IMR-90 (cell line): Measurements from ENCODE around the gene SLC31A1. TPM values are rescaled to one million over a fixed set of nuclear protein-coding genes. Genes with fewer than 3 reads are reported as not detected.

Experiments used
- ATAC-seq: fragments of 200-7000 bp; cut with Tn5 transposase; 2 replicates; pipeline ENCODE4 v1.9.1; 2020; ENCODE audit warnings: low read depth, mild to moderate bottlenecking, moderate library complexity
- BruUV-seq: library from RNA; stranded (reverse); fragments of 400-500 nt; replicated peaks from 2 replicates; lab custom pipeline; 2021; lab: Mats Ljungman, UMichigan
- CTCF ChIA-PET: fragments of 300-600 bp; formaldehyde crosslinking; extraction: SDS; loops from one replicate; lab custom pipeline; 2021; ENCODE audit warnings: antibody characterized with exemption; lab: Yijun Ruan, JAX
- POLR2A ChIA-PET: fragments of 300-600 bp; sonication (Branson Sonifier 250); formaldehyde crosslinking; loops from one replicate; lab custom pipeline; 2022; ENCODE audit warnings: antibody characterized with exemption; ENCODE audit not compliant: unreplicated experiment; lab: Charles Lee
- DNase-seq: peaks from one replicate; pipeline ENCODE4 v3.0.0; 2013
- H2AFZ ChIP-seq: replicated peaks from 2 replicates; pipeline ENCODE3; 2013; ENCODE audit warnings: low read length, mild to moderate bottlenecking; ENCODE audit not compliant: poor library complexity
- H2AK5ac ChIP-seq: 2 replicates; pipeline ENCODE4 v1.6.1; 2013; ENCODE audit warnings: low read depth, low read length, inconsistent platforms
- H2AK9ac ChIP-seq: replicated peaks from 2 replicates; pipeline ENCODE3; 2013; ENCODE audit warnings: mild to moderate bottlenecking, low read depth, low read length, moderate library complexity; ENCODE audit not compliant: poor library complexity
- H2BK120ac ChIP-seq: 2 replicates; pipeline ENCODE4 v1.6.1; 2013; ENCODE audit warnings: low read depth, low read length, inconsistent platforms
- H2BK15ac ChIP-seq: 3 replicates; pipeline ENCODE4 v1.6.1; 2013; ENCODE audit warnings: low read depth, low read length, inconsistent platforms
- H2BK20ac ChIP-seq: 2 replicates; pipeline ENCODE4 v1.6.1; 2013; ENCODE audit warnings: low read depth, mild to moderate bottlenecking, inconsistent platforms, low read length, moderate library complexity
- H2BK5ac ChIP-seq: 2 replicates; pipeline ENCODE4 v1.6.1; 2013; ENCODE audit warnings: mild to moderate bottlenecking, low read depth, low read length, inconsistent platforms; ENCODE audit not compliant: poor library complexity, severe bottlenecking
- H3K14ac ChIP-seq: replicated peaks from 2 replicates; pipeline ENCODE4 v1.6.1; 2013; ENCODE audit warnings: low read depth, low read length, inconsistent platforms
- H3K18ac ChIP-seq: 2 replicates; pipeline ENCODE4 v1.6.1; 2013; ENCODE audit warnings: low read depth, low read length, control low read depth
- H3K23ac ChIP-seq: 2 replicates; pipeline ENCODE4 v1.6.1; 2013; ENCODE audit warnings: low read depth, low read length, inconsistent platforms
- H3K27ac ChIP-seq: 2 replicates; pipeline ENCODE4 v1.5.1; 2013; ENCODE audit warnings: mild to moderate bottlenecking, control low read depth, low read length; ENCODE audit not compliant: insufficient read depth
- H3K27me3 ChIP-seq: 2 replicates; pipeline ENCODE4 v1.6.1; 2013; ENCODE audit warnings: low read length; ENCODE audit not compliant: control insufficient read depth, insufficient read depth
- H3K36me3 ChIP-seq: 2 replicates; pipeline ENCODE4 v1.6.1; 2013; ENCODE audit warnings: low read length, mixed read lengths; ENCODE audit not compliant: control insufficient read depth, insufficient read depth
- H3K4ac ChIP-seq: 2 replicates; pipeline ENCODE4 v1.6.1; 2013; ENCODE audit warnings: low read depth, low read length, inconsistent platforms
- H3K4me1 ChIP-seq: 2 replicates; pipeline ENCODE4 v1.6.1; 2013; ENCODE audit warnings: low read length, mixed read lengths; ENCODE audit not compliant: control insufficient read depth, insufficient read depth
- H3K4me2 ChIP-seq: 2 replicates; pipeline ENCODE4 v1.6.1; 2013; ENCODE audit warnings: low read depth, mild to moderate bottlenecking, control low read depth, low read length, moderate library complexity
- H3K4me3 ChIP-seq: 2 replicates; pipeline ENCODE4 v1.5.1; 2013; ENCODE audit warnings: low read depth, mild to moderate bottlenecking, control low read depth, low read length, moderate library complexity; ENCODE audit not compliant: insufficient read depth
- H3K56ac ChIP-seq: 2 replicates; pipeline ENCODE4 v1.6.1; 2013; ENCODE audit warnings: low read length, inconsistent platforms; ENCODE audit not compliant: insufficient read depth; ENCODE audit errors: extremely low read depth
- H3K79me1 ChIP-seq, 2 experiments: 2 replicates each; pipeline ENCODE4 v1.6.1; 2013; ENCODE audit warnings: low read length in 2 of 2, inconsistent platforms in 1 of 2, low read depth in 1 of 2
- H3K9ac ChIP-seq: 2 replicates; pipeline ENCODE4 v1.6.1; 2013; ENCODE audit warnings: low read depth, low read length, control low read depth
- H3K9me1 ChIP-seq: 2 replicates; pipeline ENCODE4 v1.6.1; 2013; ENCODE audit warnings: low read length, inconsistent platforms; ENCODE audit not compliant: insufficient read depth
- H3K9me3 ChIP-seq: 2 replicates; pipeline ENCODE4 v1.6.1; 2013; ENCODE audit warnings: low read length; ENCODE audit not compliant: control insufficient read depth, insufficient read depth
- H4K20me1 ChIP-seq: 2 replicates; pipeline ENCODE4 v1.6.1; 2013; ENCODE audit warnings: low read length, inconsistent platforms; ENCODE audit not compliant: insufficient read depth
- H4K5ac ChIP-seq: 2 replicates; pipeline ENCODE4 v1.6.1; 2013; ENCODE audit warnings: mild to moderate bottlenecking, low read depth, low read length, control low read depth
- H4K8ac ChIP-seq, 2 experiments: 2 replicates each; pipeline ENCODE4 v1.6.1; 2013; ENCODE audit warnings: low read depth in 2 of 2, low read length in 2 of 2, control low read depth in 1 of 2, inconsistent platforms in 1 of 2
- H4K91ac ChIP-seq: 2 replicates; pipeline ENCODE4 v1.6.1; 2013; ENCODE audit warnings: low read depth, low read length, inconsistent platforms; ENCODE audit not compliant: insufficient read depth
- BHLHE40 ChIP-seq: fragments of 150-350 bp; IDR thresholded peaks from 2 replicates; pipeline ENCODE4 v1.6.1; 2016; ENCODE audit warnings: mild to moderate bottlenecking, low read depth, low read length
- CEBPB ChIP-seq: IDR thresholded peaks from 2 replicates; pipeline ENCODE4 v1.6.1; 2012; ENCODE audit warnings: low read depth, low read length, improper control_type of control experiment
- CHD1 ChIP-seq: IDR thresholded peaks from 2 replicates; pipeline ENCODE4 v1.6.1; 2012; ENCODE audit warnings: low read depth, low read length, improper control_type of control experiment
- FOS ChIP-seq: fragments of 150-350 bp; IDR thresholded peaks from 2 replicates; pipeline ENCODE4 v1.6.1; 2016; ENCODE audit warnings: low read depth, low read length
- MAFK ChIP-seq: IDR thresholded peaks from 2 replicates; pipeline ENCODE4 v1.6.1; 2012; ENCODE audit warnings: low read depth, low read length, improper control_type of control experiment
- MAZ ChIP-seq: IDR thresholded peaks from 2 replicates; pipeline ENCODE4 v1.6.1; 2012; ENCODE audit warnings: low read depth, mild to moderate bottlenecking, low read length, improper control_type of control experiment, moderate library complexity, borderline replicate concordance
- MXI1 ChIP-seq: IDR thresholded peaks from 2 replicates; pipeline ENCODE4 v1.6.1; 2012; ENCODE audit warnings: low read depth, mild to moderate bottlenecking, low read length, moderate library complexity, borderline replicate concordance
- NFE2L2 ChIP-seq: fragments of 150-350 bp; IDR thresholded peaks from 2 replicates; pipeline ENCODE4 v1.6.1; 2016; ENCODE audit warnings: low read depth, mild to moderate bottlenecking, low read length
- POLR2A ChIP-seq: IDR thresholded peaks from 2 replicates; pipeline ENCODE4 v1.6.1; 2012; ENCODE audit warnings: mild to moderate bottlenecking, low read depth, low read length
- RAD21 ChIP-seq: IDR thresholded peaks from 2 replicates; pipeline ENCODE4 v1.6.1; 2012; ENCODE audit warnings: low read length, improper control_type of control experiment
- RCOR1 ChIP-seq: IDR thresholded peaks from 2 replicates; pipeline ENCODE4 v1.6.1; 2012; ENCODE audit warnings: mild to moderate bottlenecking, low read length, improper control_type of control experiment; ENCODE audit not compliant: insufficient replicate concordance
- RFX5 ChIP-seq: IDR thresholded peaks from 2 replicates; pipeline ENCODE4 v1.8.0; 2012; ENCODE audit warnings: low read depth, mild to moderate bottlenecking, low read length, moderate library complexity
- SMC3 ChIP-seq: fragments of 150-350 bp; IDR thresholded peaks from 2 replicates; pipeline ENCODE4 v1.6.1; 2016; ENCODE audit warnings: low read depth, mild to moderate bottlenecking, antibody characterized with exemption, low read length, moderate library complexity
- WGBS, 2 experiments: methylation state at CpG; one replicate each; pipeline versions ENCODE4 v1.1.5 to v1.1.7; 2013; ENCODE audit warnings: missing lambda C conversion rate in 2 of 2; ENCODE audit not compliant: insufficient read length in 1 of 2; ENCODE audit errors: extremely low coverage in 2 of 2; 5-methylcytosine and 5-hydroxymethylcytosine counted together
- dilution Hi-C: fragments of 300-500 bp; cut with HindIII; formaldehyde crosslinking; loops from one replicate; pipeline ENCODE4 v1.14.3; 2018; ENCODE audit warnings: low sequenced_read_pairs; ENCODE audit not compliant: unreplicated experiment
- in situ Hi-C: fragments of 300-500 bp; cut with MboI; formaldehyde crosslinking; loops from 3 replicates; pipeline ENCODE4 v1.14.3; 2019; ENCODE audit warnings: low sequenced_read_pairs, inconsistent platforms, mixed read lengths
- intact Hi-C: fragments of 100-400 bp; cut with micrococcal nuclease; formaldehyde crosslinking; loops from 2 replicates; pipeline ENCODE4 v1.10.0; 2022
- polyA plus RNA-seq, 3 experiments: library from polyadenylated mRNA; depleted of rRNA; stranded (reverse); fragments of >200 nt; gene quantifications; 2 replicates each; pipeline ENCODE4 v1.2.3, GENCODE V29; 2012; ENCODE audit warnings: low replicate concordance in 1 of 3
- total RNA-seq: library from RNA; depleted of rRNA; stranded (reverse); fragments of >200 nt; gene quantifications from 2 replicates; pipeline ENCODE4 v1.2.3, GENCODE V29; 2012
- TF ChIP-seq, protein P1 (sequence below): fragments of 150-350 bp; IDR thresholded peaks from 2 replicates; pipeline ENCODE4 v1.6.1; 2017; ENCODE audit warnings: mild to moderate bottlenecking, antibody characterized with exemption, low read length, low read depth
- TF ChIP-seq, protein P2 (sequence below): fragments of 150-350 bp; IDR thresholded peaks from 2 replicates; pipeline ENCODE4 v1.6.1; 2016; ENCODE audit warnings: low read depth, mild to moderate bottlenecking, low read length, moderate library complexity, borderline replicate concordance
- TF ChIP-seq, protein P3 (sequence below): conservative IDR thresholded peaks from 2 replicates; pipeline ENCODE4 v1.5.1; 2012; ENCODE audit warnings: mild to moderate bottlenecking, low read depth, low read length, improper control_type of control experiment

Gene SLC31A1
- total and polyA plus RNA-seq, 2 of the 4 experiments (the other 2 are of a cell fraction): 17.9 to 23.3 TPM

DNA sequence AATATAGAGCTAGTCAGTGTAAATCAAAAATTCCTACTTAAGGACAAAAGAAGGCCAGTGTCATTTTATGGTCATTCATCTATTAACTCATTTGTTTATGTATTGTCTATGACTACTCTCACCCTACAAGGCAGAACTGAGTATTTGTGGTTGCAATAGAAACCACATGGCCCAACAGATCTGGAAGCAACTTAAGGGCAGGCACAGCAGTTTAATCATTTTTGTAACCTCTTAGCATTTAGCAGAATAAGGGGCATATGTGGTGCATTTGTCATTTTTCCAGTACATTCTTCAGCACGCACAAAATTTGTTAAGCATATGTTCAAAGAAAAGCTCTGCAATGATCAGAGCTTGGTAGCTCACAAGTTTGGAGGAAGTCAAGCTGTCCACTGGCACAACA, 1.4 kb upstream of the SLC31A1 start:
- dilution Hi-C loops: no loop called here
- CTCF ChIA-PET: no interaction called here
- H2BK20ac ChIP-seq: no peak overlapping the region
- no peak overlapping the region for H3K14ac ChIP-seq
- in situ Hi-C loops: no loop called here
- H3K4me3 ChIP-seq: peak overlapping the region; percentile 24; the same call in 1 of the 2 replicates
- H4K5ac ChIP-seq: no peak overlapping the region
- peaks cover 32 to 62% of the 10 kb centered on the region in 2 experiments for H3K79me1 ChIP-seq
- BruUV-seq: TSS peak; percentile 64
- no peak overlapping the region for H3K4ac ChIP-seq
- no peak for TF ChIP-seq POLR2A
- no peak for TF ChIP-seq NFE2L2
- 0 out of 2 replicates have a peak, but pooled peaks have one; percentile 17 for TF ChIP-seq MXI1
- TF ChIP-seq, protein P1, sequence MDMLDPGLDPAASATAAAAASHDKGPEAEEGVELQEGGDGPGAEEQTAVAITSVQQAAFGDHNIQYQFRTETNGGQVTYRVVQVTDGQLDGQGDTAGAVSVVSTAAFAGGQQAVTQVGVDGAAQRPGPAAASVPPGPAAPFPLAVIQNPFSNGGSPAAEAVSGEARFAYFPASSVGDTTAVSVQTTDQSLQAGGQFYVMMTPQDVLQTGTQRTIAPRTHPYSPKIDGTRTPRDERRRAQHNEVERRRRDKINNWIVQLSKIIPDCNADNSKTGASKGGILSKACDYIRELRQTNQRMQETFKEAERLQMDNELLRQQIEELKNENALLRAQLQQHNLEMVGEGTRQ: peak; percentile 32; the same call in 1 of the 2 replicates
- no peak for TF ChIP-seq BHLHE40
- TF ChIP-seq, protein P2, sequence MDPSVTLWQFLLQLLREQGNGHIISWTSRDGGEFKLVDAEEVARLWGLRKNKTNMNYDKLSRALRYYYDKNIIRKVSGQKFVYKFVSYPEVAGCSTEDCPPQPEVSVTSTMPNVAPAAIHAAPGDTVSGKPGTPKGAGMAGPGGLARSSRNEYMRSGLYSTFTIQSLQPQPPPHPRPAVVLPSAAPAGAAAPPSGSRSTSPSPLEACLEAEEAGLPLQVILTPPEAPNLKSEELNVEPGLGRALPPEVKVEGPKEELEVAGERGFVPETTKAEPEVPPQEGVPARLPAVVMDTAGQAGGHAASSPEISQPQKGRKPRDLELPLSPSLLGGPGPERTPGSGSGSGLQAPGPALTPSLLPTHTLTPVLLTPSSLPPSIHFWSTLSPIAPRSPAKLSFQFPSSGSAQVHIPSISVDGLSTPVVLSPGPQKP: no peak
- TF ChIP-seq CHD1: no peak
- TF ChIP-seq RFX5: no peak
- TF ChIP-seq RAD21: no peak
- no peak for TF ChIP-seq FOS
- no peak for TF ChIP-seq RCOR1
- TF ChIP-seq, protein P3, sequence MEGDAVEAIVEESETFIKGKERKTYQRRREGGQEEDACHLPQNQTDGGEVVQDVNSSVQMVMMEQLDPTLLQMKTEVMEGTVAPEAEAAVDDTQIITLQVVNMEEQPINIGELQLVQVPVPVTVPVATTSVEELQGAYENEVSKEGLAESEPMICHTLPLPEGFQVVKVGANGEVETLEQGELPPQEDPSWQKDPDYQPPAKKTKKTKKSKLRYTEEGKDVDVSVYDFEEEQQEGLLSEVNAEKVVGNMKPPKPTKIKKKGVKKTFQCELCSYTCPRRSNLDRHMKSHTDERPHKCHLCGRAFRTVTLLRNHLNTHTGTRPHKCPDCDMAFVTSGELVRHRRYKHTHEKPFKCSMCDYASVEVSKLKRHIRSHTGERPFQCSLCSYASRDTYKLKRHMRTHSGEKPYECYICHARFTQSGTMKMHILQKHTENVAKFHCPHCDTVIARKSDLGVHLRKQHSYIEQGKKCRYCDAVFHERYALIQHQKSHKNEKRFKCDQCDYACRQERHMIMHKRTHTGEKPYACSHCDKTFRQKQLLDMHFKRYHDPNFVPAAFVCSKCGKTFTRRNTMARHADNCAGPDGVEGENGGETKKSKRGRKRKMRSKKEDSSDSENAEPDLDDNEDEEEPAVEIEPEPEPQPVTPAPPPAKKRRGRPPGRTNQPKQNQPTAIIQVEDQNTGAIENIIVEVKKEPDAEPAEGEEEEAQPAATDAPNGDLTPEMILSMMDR: no peak
- no peak for TF ChIP-seq MAZ
- TF ChIP-seq MAFK: 0 out of 2 replicates have a peak, but pooled peaks have one; percentile 7
- TF ChIP-seq SMC3: no peak
- 0 out of 2 replicates have a peak, but pooled peaks have one; percentile 30 for TF ChIP-seq CEBPB
- no peak overlapping the region for H3K27ac ChIP-seq
- H2AFZ ChIP-seq: no peak overlapping the region
- H2BK15ac ChIP-seq: no peak overlapping the region
- no peak overlapping the region for H3K56ac ChIP-seq
- H3K4me2 ChIP-seq: peak overlapping the region; percentile 98
- no peak overlapping the region for H4K8ac ChIP-seq
- H3K9ac ChIP-seq: no peak overlapping the region
- no peaks in the 10 kb centered on the region for H3K36me3 ChIP-seq
- H2AK9ac ChIP-seq: no peak overlapping the region
- no CpG with 5 or more reads among the region's 1 CpG for WGBS, 2 experiments
- H3K9me1 ChIP-seq: no peaks in the 10 kb centered on the region
- H3K23ac ChIP-seq: no peak overlapping the region
- H2AK5ac ChIP-seq: no peak overlapping the region
- no peak overlapping the region for H2BK5ac ChIP-seq
- no peaks in the 10 kb centered on the region for H3K27me3 ChIP-seq
- peak; percentile 84 for DNase-seq
- POLR2A ChIA-PET: no interaction called here
- intact Hi-C loops: loop anchor here (2.0 kb wide), 1 partner anchor 31 kb away; no protein-coding TSS in a partner anchor
- H3K9me3 ChIP-seq: no peaks in the 10 kb centered on the region
- peaks cover 4% of the 10 kb centered on the region; the same call in 1 of the 2 replicates for H4K20me1 ChIP-seq
- H4K91ac ChIP-seq: no peak overlapping the region
- peaks cover 7% of the 10 kb centered on the region for H3K4me1 ChIP-seq
- no peak overlapping the region for H2BK120ac ChIP-seq
- ATAC-seq: no peak
- H3K18ac ChIP-seq: no peak overlapping the region
